Dendritic cell treated with granulocyte-macrophage colony-stimulating factor and Interleukin-4, amounts not matched to agents 40 ng/mL and 50 ng/mL, for 4 days (primary cell): ENCODE data around the gene ALPP.
"Not testable (repeated sequence)": the region's sequence is repeated elsewhere in the genome, so short reads cannot be mapped to it uniquely, and the experiment has no call there.

Experiments used
- H3K27ac Mint-ChIP-seq: one replicate; pipeline ENCODE4 v1.8.0; 2022; ENCODE audit warnings: mild to moderate bottlenecking, mixed read lengths
- H3K27me3 Mint-ChIP-seq: one replicate; pipeline ENCODE4 v1.8.0; 2022; ENCODE audit warnings: mild to moderate bottlenecking, mixed read lengths
- H3K36me3 Mint-ChIP-seq: one replicate; pipeline ENCODE4 v1.8.0; 2022; ENCODE audit warnings: low read depth, mixed read lengths
- H3K4me1 Mint-ChIP-seq: one replicate; pipeline ENCODE4 v1.8.0; 2022; ENCODE audit warnings: low read depth, mixed read lengths
- H3K4me3 Mint-ChIP-seq: one replicate; pipeline ENCODE4 v1.8.0; 2022; ENCODE audit warnings: mild to moderate bottlenecking, moderate library complexity, mixed read lengths
- H3K9me3 Mint-ChIP-seq: one replicate; pipeline ENCODE4 v1.8.0; 2022; ENCODE audit warnings: mixed read lengths
- intact Hi-C: fragments of 100-400 bp; cut with micrococcal nuclease; formaldehyde crosslinking; loops from one replicate; pipeline ENCODE4 v1.15.0; 2022

ALPP gene

GRCh38 chr2:232336981-232337720, 41.4 kb upstream of the ALPP start:
- H3K27ac Mint-ChIP-seq: no peak overlapping the region
- H3K4me3 Mint-ChIP-seq: no peak overlapping the region
- H3K9me3 Mint-ChIP-seq: no peaks in the 10 kb centered on the region
- no peaks in the 10 kb centered on the region for H3K27me3 Mint-ChIP-seq
- peaks cover 40% of the 10 kb centered on the region for H3K36me3 Mint-ChIP-seq
- intact Hi-C loops: no loop called here
- no peaks in the 10 kb centered on the region for H3K4me1 Mint-ChIP-seq

- H3K4me3 Mint-ChIP-seq, H3K27me3 Mint-ChIP-seq, H3K4me1 Mint-ChIP-seq, intact Hi-C loops, H3K9me3 Mint-ChIP-seq, H3K27ac Mint-ChIP-seq: not testable (repeated sequence)
- peaks cover 37% of the 10 kb centered on the region for H3K36me3 Mint-ChIP-seq
Observed at GRCh38 chr2:232338094-232338758, 40.3 kb upstream of the ALPP start.

DNA sequence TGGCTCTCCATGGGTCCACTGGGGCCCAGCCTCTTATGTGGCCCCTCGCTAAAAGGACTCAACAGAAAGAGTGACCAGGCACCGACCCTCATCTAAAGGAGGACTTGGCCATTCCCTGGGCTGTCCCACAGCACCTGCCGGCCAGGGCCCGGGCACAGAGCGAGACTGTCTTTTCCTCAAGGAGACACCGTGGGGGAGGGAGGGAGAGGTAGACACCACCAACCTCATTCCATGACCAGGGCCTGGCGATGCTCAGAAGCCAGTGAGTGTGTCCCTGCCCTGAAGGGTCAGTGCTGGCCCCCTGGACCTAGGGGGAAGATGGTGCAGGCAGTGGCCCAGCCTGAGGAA, 39.8 kb upstream of the ALPP start:
- no peaks in the 10 kb centered on the region for H3K9me3 Mint-ChIP-seq
- intact Hi-C loops: no loop called here
- no peak overlapping the region for H3K27ac Mint-ChIP-seq
- no peaks in the 10 kb centered on the region for H3K4me1 Mint-ChIP-seq
- no peak overlapping the region for H3K4me3 Mint-ChIP-seq
- peaks cover 32% of the 10 kb centered on the region for H3K36me3 Mint-ChIP-seq
- H3K27me3 Mint-ChIP-seq: peaks cover 6% of the 10 kb centered on the region

- peaks cover 26% of the 10 kb centered on the region for H3K36me3 Mint-ChIP-seq
- H3K27ac Mint-ChIP-seq: no peak overlapping the region
- intact Hi-C loops: no loop called here
- no peaks in the 10 kb centered on the region for H3K9me3 Mint-ChIP-seq
- no peaks in the 10 kb centered on the region for H3K4me1 Mint-ChIP-seq
- H3K27me3 Mint-ChIP-seq: peaks cover 8% of the 10 kb centered on the region
- H3K4me3 Mint-ChIP-seq: no peak overlapping the region
Observed at GRCh38 chr2:232339121-232340081, 39.1 kb upstream of the ALPP start.

DNA sequence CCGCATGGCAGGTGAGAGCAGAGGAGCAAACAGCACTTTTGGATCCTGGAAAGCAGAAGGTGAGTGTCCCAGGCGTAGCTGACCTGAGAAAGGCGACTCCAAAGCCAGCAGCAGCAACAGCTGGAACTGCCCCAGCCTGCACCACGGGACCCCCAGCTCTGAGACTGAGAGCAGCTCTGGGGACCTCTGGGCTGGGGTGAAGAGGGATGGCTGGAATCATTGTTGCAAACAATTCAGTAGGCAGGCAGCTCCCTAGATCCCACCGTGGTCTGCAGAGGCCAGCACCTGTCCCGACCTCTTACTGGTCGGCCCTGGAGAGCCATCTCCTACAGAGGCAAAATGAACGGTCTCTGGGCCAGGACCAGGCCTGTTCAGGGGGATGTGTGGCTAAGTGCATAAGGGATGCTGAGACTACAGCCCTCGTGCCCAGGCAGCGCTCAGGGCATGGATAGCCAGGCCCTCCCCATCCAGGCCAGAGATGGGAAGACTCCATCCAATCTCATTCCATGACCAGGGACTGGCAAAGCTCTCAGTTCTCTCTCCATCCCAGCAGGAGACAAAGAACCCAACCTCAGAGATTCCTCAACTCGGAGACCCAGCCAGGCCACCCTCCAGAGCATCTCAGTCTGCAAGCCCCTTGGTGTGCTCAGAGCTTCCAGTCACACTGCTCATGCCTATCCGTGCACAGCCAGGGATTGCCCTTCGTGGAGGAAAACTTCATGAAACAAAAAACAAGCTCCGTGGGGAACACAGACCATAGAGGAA, 38.2 kb upstream of the ALPP start:
- no peak overlapping the region for H3K27ac Mint-ChIP-seq

GRCh38 chr2:232341061-232341738, 37.4 kb upstream of the ALPP start:
- no peaks in the 10 kb centered on the region for H3K9me3 Mint-ChIP-seq
- H3K27ac Mint-ChIP-seq: no peak overlapping the region
- peaks cover 16% of the 10 kb centered on the region for H3K27me3 Mint-ChIP-seq
- H3K4me3 Mint-ChIP-seq: no peak overlapping the region
- H3K4me1 Mint-ChIP-seq: no peaks in the 10 kb centered on the region
- intact Hi-C loops: no loop called here
- peaks cover 15% of the 10 kb centered on the region for H3K36me3 Mint-ChIP-seq

More for the DNA sequence above, 38.2 kb upstream of the ALPP start:
- no peaks in the 10 kb centered on the region for H3K9me3 Mint-ChIP-seq
- H3K4me1 Mint-ChIP-seq: no peaks in the 10 kb centered on the region
- H3K27me3 Mint-ChIP-seq: peaks cover 11% of the 10 kb centered on the region
- H3K4me3 Mint-ChIP-seq: no peak overlapping the region
- intact Hi-C loops: no loop called here
- H3K36me3 Mint-ChIP-seq: peaks cover 23% of the 10 kb centered on the region

DNA sequence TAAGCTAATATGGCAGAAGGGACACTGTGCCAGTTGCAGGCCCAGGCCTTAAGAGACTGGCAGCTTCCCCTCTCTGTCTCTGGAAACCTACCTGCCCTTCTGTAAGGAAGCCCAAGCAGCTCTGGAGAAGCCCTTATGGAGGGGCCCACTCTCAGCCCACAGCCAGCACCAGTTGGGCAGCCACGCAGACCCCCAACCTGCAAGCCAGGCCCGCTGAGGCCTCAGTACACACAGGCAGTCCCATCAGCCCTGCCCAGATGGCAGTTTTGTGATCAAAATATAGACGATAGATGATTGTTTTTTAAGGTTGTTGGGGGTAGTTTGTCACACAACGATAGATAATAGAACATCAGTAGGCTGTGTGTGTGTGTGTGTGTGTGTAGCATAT, 36.8 kb upstream of the ALPP start:
- no peaks in the 10 kb centered on the region for H3K4me1 Mint-ChIP-seq
- H3K9me3 Mint-ChIP-seq: no peaks in the 10 kb centered on the region
- no peak overlapping the region for H3K4me3 Mint-ChIP-seq
- H3K27me3 Mint-ChIP-seq: peaks cover 19% of the 10 kb centered on the region
- peaks cover 10% of the 10 kb centered on the region for H3K36me3 Mint-ChIP-seq
- intact Hi-C loops: no loop called here
- H3K27ac Mint-ChIP-seq: no peak overlapping the region

- H3K27me3 Mint-ChIP-seq: peaks cover 29% of the 10 kb centered on the region
- H3K4me3 Mint-ChIP-seq: no peak overlapping the region
- intact Hi-C loops: no loop called here
- no peak overlapping the region for H3K27ac Mint-ChIP-seq
- no peaks in the 10 kb centered on the region for H3K4me1 Mint-ChIP-seq
- H3K9me3 Mint-ChIP-seq: no peaks in the 10 kb centered on the region
- H3K36me3 Mint-ChIP-seq: no peaks in the 10 kb centered on the region
Observed at GRCh38 chr2:232342635-232343565, 35.7 kb upstream of the ALPP start.

DNA sequence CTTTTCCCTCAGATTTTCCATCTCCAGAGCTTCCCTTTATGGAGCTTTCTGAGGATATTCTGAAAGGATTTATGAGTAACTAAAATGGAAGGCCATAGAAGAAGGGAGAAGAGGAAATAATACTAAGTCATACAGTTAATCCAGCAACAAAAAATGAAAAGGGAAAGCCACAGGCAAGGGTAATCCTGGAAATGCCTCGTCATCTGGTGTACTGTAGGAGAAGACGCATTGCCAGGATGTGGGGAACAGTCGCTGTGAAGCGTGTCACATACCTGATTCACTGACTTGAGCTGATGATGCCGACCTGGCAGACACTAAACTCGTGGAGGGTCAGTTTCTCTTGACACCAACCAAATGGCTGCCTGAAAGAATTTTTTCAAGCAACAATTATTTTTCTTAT, 34.7 kb upstream of the ALPP start:
- Mint-ChIP-seq H3K27ac (no peak overlapping the region), H3K27me3 (peaks cover 37% of the 10 kb centered on the region), H3K9me3 (no peaks in the 10 kb centered on the region), H3K4me3 (no peak overlapping the region), H3K4me1 (no peaks in the 10 kb centered on the region), H3K36me3 (no peaks in the 10 kb centered on the region)
- intact Hi-C loops: no loop called here

DNA sequence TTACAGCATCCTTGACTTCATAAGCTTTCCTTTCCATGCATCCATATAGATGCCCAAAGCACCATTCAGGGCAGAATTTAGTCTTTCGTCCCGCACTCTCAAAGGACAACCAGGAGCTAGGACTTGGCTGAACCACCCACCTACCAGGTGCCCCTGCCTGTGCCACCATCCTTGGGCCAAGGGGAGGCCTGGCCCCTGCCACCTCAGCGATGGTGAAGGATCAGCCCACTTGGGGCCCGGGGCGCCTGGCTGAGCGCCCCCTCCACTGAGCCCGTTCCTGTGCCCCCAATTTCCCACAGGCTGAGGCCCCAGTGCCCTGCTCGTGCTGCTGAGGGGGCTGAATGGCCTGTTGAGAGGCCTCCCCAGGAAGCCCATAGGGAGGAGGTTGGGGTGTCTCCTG, 33.3 kb upstream of the ALPP start:
- no peaks in the 10 kb centered on the region for H3K4me1 Mint-ChIP-seq
- intact Hi-C loops: no loop called here
- H3K9me3 Mint-ChIP-seq: no peaks in the 10 kb centered on the region
- H3K4me3 Mint-ChIP-seq: no peak overlapping the region
- H3K27me3 Mint-ChIP-seq: peaks cover 51% of the 10 kb centered on the region
- H3K36me3 Mint-ChIP-seq: no peaks in the 10 kb centered on the region
- H3K27ac Mint-ChIP-seq: no peak overlapping the region

- Mint-ChIP-seq H3K9me3 (no peaks in the 10 kb centered on the region), H3K4me1 (no peaks in the 10 kb centered on the region), H3K4me3 (no peak overlapping the region), H3K36me3 (no peaks in the 10 kb centered on the region), H3K27me3 (peaks cover 73% of the 10 kb centered on the region), H3K27ac (no peak overlapping the region)
- intact Hi-C loops: no loop called here
Observed at GRCh38 chr2:232347369-232347768, 31.2 kb upstream of the ALPP start.

- Mint-ChIP-seq H3K9me3 (no peaks in the 10 kb centered on the region), H3K36me3 (no peaks in the 10 kb centered on the region), H3K4me3 (no peak overlapping the region), H3K27ac (no peak overlapping the region), H3K27me3 (peaks cover 78% of the 10 kb centered on the region), H3K4me1 (no peaks in the 10 kb centered on the region)
- intact Hi-C loops: no loop called here
Observed at GRCh38 chr2:232348936-232349335, 29.6 kb upstream of the ALPP start.
